NCI-H2227 (cell line): Measurements from ENCODE around the gene SCARB1.

Experiments
- DNase-seq: peaks from one replicate; lab custom pipeline; 2025; ENCODE audit not compliant: unreplicated experiment; lab: John Stamatoyannopoulos, UW

The SCARB1 gene

GRCh38 chr12:124778411-124778810, 85.3 kb downstream of the SCARB1 start:
- DNase-seq: no peak

GRCh38 chr12:124777399-124778372, 86.0 kb downstream of the SCARB1 start:
- DNase-seq: no peak

GRCh38 chr12:124776125-124776513, 87.5 kb downstream of the SCARB1 start:
- DNase-seq: no peak

GRCh38 chr12:124774462-124775167, 89.0 kb downstream of the SCARB1 start:
- DNase-seq: no peak

GRCh38 chr12:124774054-124774461, 89.6 kb downstream of the SCARB1 start:
- DNase-seq: no peak

- DNase-seq: no peak
These were observed 91.1 kb downstream of the SCARB1 start for GRCh38 chr12:124772289-124773170.

- DNase-seq: peak; percentile 91
These were observed 92.0 kb downstream of the SCARB1 start for GRCh38 chr12:124771462-124772288.

GRCh38 chr12:124770728-124771127, 92.9 kb downstream of the SCARB1 start:
- DNase-seq: no peak

GRCh38 chr12:124769881-124770512, 93.7 kb downstream of the SCARB1 start:
- DNase-seq: no peak

- DNase-seq: no peak
These were observed 94.5 kb downstream of the SCARB1 start for GRCh38 chr12:124769163-124769530.

- no peak for DNase-seq
These were observed 95.1 kb downstream of the SCARB1 start for GRCh38 chr12:124768452-124769162.

GRCh38 chr12:124767066-124767821, 96.4 kb downstream of the SCARB1 start:
- peak; percentile 85 for DNase-seq

- DNase-seq: no peak
These were observed 97.0 kb downstream of the SCARB1 start for GRCh38 chr12:124766727-124767065.

GRCh38 chr12:124765581-124766489, 97.8 kb downstream of the SCARB1 start:
- no peak for DNase-seq

- no peak for DNase-seq
These were observed 98.6 kb downstream of the SCARB1 start for GRCh38 chr12:124764870-124765580.

GRCh38 chr12:124764451-124764850, 99.2 kb downstream of the SCARB1 start:
- peak; percentile 66 for DNase-seq

GRCh38 chr12:124763594-124763979, 100.1 kb downstream of the SCARB1 start:
- no peak for DNase-seq
